Right lobe of liver (tissue), 4 donors: ENCODE data around the gene SERPINB7.

Experiments
- CTCF ChIP-seq, 4 donors: fragments of 200-600 bp in 3 of 4; fragments of 450-650 bp in 1 of 4; IDR thresholded peaks; one replicate each; pipeline versions ENCODE4 v1.5.1 to v1.8.0; 2016 to 2022; ENCODE audit warnings: antibody characterized with exemption in 4 of 4, mild to moderate bottlenecking in 2 of 4
- POLR2A ChIP-seq: fragments of 450-650 bp; IDR thresholded peaks from one replicate; pipeline ENCODE4 v1.6.1; 2017; ENCODE audit warnings: antibody characterized with exemption, mild to moderate bottlenecking
- donor health status: DM: no; HTN: no; CAD: no.
- donor health status: DM: no; HTN: no; CAD: no.
- donor health status: DM: no; HTN: yes; CAD: no.

- TF ChIP-seq CTCF (IDR thresholded peaks at IDR 0.05) (no peak), POLR2A (no peak)
These were observed 75.4 kb downstream of the SERPINB7 start for GRCh38 chr18:63850636-63851035.
